ENCODE results near the gene ENTPD1.
"Not testable (repeated sequence)": the region's sequence is repeated elsewhere in the genome, so short reads cannot be mapped to it uniquely, and the experiment has no call there.

Gene ENTPD1

GRCh38 chr10:95759233-95759826 is 3.4 kb downstream of the ENTPD1 start:
- DNase-seq (ENCODE audit: low spot score): no peak
- in situ Hi-C loops (cut with MboI; ENCODE audit: low pct_unique_long_range_greater_than_20kb, low sequenced_read_pairs, unreplicated experiment): loop anchor here (10.0 kb wide), 1 partner anchor 85 kb away; no protein-coding TSS in a partner anchor
- TF ChIP-seq CTCF (IDR thresholded peaks at IDR 0.05; ENCODE audit: extremely low read depth, insufficient read depth, missing control alignments): no peak

DNA sequence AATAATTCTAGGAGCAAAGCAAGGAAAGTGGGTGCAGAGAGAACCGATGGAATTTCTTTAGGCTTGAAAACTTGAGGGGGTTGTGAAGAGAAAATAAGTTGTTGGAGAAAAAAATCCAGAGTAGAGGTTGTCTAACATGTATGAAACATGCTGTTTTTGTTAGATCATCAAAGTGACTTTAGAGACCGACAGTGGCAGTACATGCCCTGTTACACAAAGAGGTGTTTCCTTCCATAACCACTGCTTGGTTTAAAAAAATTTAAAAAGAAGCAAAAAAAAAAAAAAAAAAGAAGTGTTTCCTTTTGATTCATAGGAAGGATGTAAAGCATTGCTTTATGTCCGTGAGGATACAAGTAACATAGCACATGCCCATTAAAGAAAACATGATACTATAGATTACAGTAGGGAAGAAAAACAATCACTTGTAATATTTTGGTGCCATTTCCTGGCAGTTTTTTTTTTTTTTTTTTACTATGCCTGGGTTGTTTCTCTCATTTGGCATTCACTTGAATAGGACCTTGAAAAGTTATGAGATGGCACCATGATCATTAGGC is 6.1 kb downstream of the ENTPD1 start:
- DNase-seq (ENCODE audit: low spot score): no peak
- no peak for TF ChIP-seq CTCF (IDR thresholded peaks at IDR 0.05; ENCODE audit: extremely low read depth, insufficient read depth, missing control alignments)
- in situ Hi-C loops (cut with MboI; ENCODE audit: low pct_unique_long_range_greater_than_20kb, low sequenced_read_pairs, unreplicated experiment): no loop called here

DNA sequence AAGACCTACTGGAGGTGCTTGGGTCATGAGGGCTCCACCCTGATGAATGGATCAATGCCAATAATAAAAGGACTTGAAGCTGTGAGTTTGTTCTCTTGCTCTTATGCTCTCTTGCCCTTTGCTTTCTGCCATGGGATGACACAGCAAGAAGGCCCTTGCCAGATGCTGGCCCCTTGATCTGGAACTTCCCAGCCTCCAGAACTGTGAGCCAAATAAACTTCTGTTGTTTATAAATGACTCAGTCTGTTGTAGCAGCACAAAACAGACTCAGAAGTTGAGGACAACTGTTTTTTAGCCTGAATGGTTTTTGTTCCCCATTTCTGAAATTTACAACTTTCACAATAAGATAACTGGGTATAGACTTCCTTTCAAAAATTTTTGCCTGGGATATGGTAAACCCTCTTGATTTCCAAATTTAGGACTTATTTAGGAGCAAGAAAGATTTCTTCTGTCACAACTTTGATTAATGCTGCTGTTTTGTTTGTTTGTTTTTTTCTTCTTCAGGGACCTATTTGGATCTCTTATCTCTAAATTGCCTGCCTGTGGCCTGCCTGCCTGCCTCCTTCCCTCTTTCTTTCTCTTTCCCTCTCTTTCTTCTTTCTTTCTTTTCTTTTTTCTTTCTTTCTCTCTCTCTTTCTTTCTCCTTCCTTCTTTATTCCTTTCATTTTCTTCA is 12.1 kb downstream of the ENTPD1 start:
- TF ChIP-seq CTCF (IDR thresholded peaks at IDR 0.05; ENCODE audit: extremely low read depth, insufficient read depth, missing control alignments): no peak
- DNase-seq (ENCODE audit: low spot score): no peak
- in situ Hi-C loops (cut with MboI; ENCODE audit: low pct_unique_long_range_greater_than_20kb, low sequenced_read_pairs, unreplicated experiment): no loop called here

GRCh38 chr10:95770084-95770720 is 14.2 kb downstream of the ENTPD1 start:
- DNase-seq (ENCODE audit: low spot score): no peak
- in situ Hi-C loops (cut with MboI; ENCODE audit: low pct_unique_long_range_greater_than_20kb, low sequenced_read_pairs, unreplicated experiment): no loop called here
- no peak for TF ChIP-seq CTCF (IDR thresholded peaks at IDR 0.05; ENCODE audit: extremely low read depth, insufficient read depth, missing control alignments)

- DNase-seq (ENCODE audit: low spot score); in situ Hi-C loops (cut with MboI; ENCODE audit: low pct_unique_long_range_greater_than_20kb, low sequenced_read_pairs, unreplicated experiment): not testable (repeated sequence)
Measured at GRCh38 chr10:95773454-95773853, 17.5 kb downstream of the ENTPD1 start.

GRCh38 chr10:95777638-95778037 is 21.7 kb downstream of the ENTPD1 start:
- DNase-seq (ENCODE audit: low spot score); in situ Hi-C loops (cut with MboI; ENCODE audit: low pct_unique_long_range_greater_than_20kb, low sequenced_read_pairs, unreplicated experiment): not testable (repeated sequence)

DNA sequence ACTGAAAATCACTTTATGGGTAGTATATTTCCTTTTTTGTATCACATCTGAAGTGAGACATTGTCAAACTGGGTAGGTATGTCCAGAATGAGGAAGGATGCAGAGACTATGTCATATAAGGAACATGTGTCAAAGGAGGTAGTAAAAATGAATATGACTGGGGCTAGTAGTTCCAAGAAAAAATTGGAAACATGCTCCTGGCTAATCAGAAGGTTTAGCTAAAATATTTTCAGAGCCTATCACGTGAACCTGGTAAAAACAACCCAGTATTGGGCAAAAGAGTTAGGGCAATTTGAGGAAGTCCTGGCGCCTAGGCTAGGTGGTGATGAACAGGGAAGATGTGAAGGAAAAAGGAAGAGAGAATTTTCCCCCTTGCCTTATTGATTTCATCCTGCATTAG is 26.4 kb downstream of the ENTPD1 start:
- no peak for TF ChIP-seq CTCF (IDR thresholded peaks at IDR 0.05; ENCODE audit: extremely low read depth, insufficient read depth, missing control alignments)
- DNase-seq (ENCODE audit: low spot score): no peak
- in situ Hi-C loops (cut with MboI; ENCODE audit: low pct_unique_long_range_greater_than_20kb, low sequenced_read_pairs, unreplicated experiment): loop anchor here (10.0 kb wide), 1 partner anchor 52 kb away; no protein-coding TSS in a partner anchor

Measured in GM13977 (cell line).